H1 (cell line): Measurements from ENCODE around the gene STX5. TPM values are rescaled to one million over a fixed set of nuclear protein-coding genes. Genes with fewer than 3 reads are reported as not detected.
A peak's percentile ranks its signal among the peaks of the same experiment; 100 is the strongest.

Experiments
- ATF2 ChIP-seq: IDR thresholded peaks from 2 replicates; pipeline ENCODE4 v1.6.1; 2012; ENCODE audit warnings: low read length, inconsistent platforms
- BCL11A ChIP-seq, 2 experiments: IDR thresholded peaks; one replicate each; pipeline ENCODE4 v1.6.1; 2011; ENCODE audit warnings: low read depth in 2 of 2, low read length in 2 of 2, mild to moderate bottlenecking in 2 of 2
- BRCA1 ChIP-seq: IDR thresholded peaks from 2 replicates; pipeline ENCODE4 v1.6.1; 2012; ENCODE audit warnings: low read depth, low read length, improper control_type of control experiment
- CBX5 ChIP-seq: fragments of 300-800, 300-1000 bp; sonication (generic); IDR thresholded peaks from 2 replicates; pipeline ENCODE4 v1.7.1; 2016; ENCODE audit warnings: antibody characterized with exemption, low read length, low read depth
- CBX8 ChIP-seq: fragments of 300-800, 300-1000 bp; sonication (generic); IDR thresholded peaks from 2 replicates; pipeline ENCODE4 v1.7.1; 2016; ENCODE audit warnings: low read depth, low read length, borderline replicate concordance
- CHD2 ChIP-seq: IDR thresholded peaks from 2 replicates; pipeline ENCODE4 v1.6.1; 2012; ENCODE audit warnings: low read length, improper control_type of control experiment
- CREB1 ChIP-seq: IDR thresholded peaks from 2 replicates; pipeline ENCODE4 v1.6.1; 2012; ENCODE audit warnings: inconsistent platforms
- CTBP2 ChIP-seq: IDR thresholded peaks from 2 replicates; pipeline ENCODE4 v1.7.0; 2011; ENCODE audit warnings: borderline replicate concordance, mild to moderate bottlenecking, moderate library complexity, mixed read lengths, low read length; ENCODE audit not compliant: insufficient read depth, insufficient read length
- EZH2 ChIP-seq: fragments of 200-600 bp; sonication (generic); IDR thresholded peaks from 2 replicates; pipeline ENCODE4 v1.7.1; 2012; ENCODE audit warnings: low read depth, mild to moderate bottlenecking, moderate library complexity, low read length, inconsistent platforms; ENCODE audit not compliant: severe bottlenecking
- FOSL1 ChIP-seq: IDR thresholded peaks from 2 replicates; pipeline ENCODE4 v1.6.1; 2011; ENCODE audit warnings: mild to moderate bottlenecking, low read depth, low read length, moderate library complexity; ENCODE audit not compliant: insufficient read depth
- GABPA ChIP-seq: IDR thresholded peaks from 2 replicates; pipeline ENCODE4 v1.6.1; 2011; ENCODE audit warnings: mild to moderate bottlenecking, low read length, moderate library complexity, borderline replicate concordance; ENCODE audit not compliant: insufficient read depth
- JUN ChIP-seq: IDR thresholded peaks from 2 replicates; pipeline ENCODE4 v1.6.1; 2011; ENCODE audit warnings: low read depth, mild to moderate bottlenecking, improper control_type of control experiment, low read length
- KDM5A ChIP-seq: fragments of 200-600 bp; IDR thresholded peaks from 2 replicates; pipeline ENCODE4 v1.7.1; 2012; ENCODE audit warnings: mild to moderate bottlenecking, low read length, inconsistent platforms, mixed read lengths
- MAFK ChIP-seq: IDR thresholded peaks from 2 replicates; pipeline ENCODE4 v1.6.1; 2012; ENCODE audit warnings: low read depth, mild to moderate bottlenecking, improper control_type of control experiment, low read length
- MAX ChIP-seq: IDR thresholded peaks from 2 replicates; pipeline ENCODE4 v1.6.1; 2012; ENCODE audit warnings: inconsistent platforms
- NANOG ChIP-seq: IDR thresholded peaks from 2 replicates; pipeline ENCODE4 v1.6.1; 2011; ENCODE audit warnings: low read length, low read depth, mild to moderate bottlenecking, inconsistent platforms; ENCODE audit not compliant: insufficient read depth, poor library complexity, severe bottlenecking
- SAP30 ChIP-seq: fragments of 300-600 bp; sonication (generic); IDR thresholded peaks from 2 replicates; pipeline ENCODE4 v1.7.1; 2012; ENCODE audit warnings: low read length, moderate library complexity, mild to moderate bottlenecking, inconsistent platforms; ENCODE audit not compliant: insufficient read depth, insufficient replicate concordance
- SIRT6 ChIP-seq: IDR thresholded peaks from one replicate; pipeline ENCODE4 v1.7.1; 2012; ENCODE audit warnings: low read length, inconsistent platforms
- SIX5 ChIP-seq: IDR thresholded peaks from 2 replicates; pipeline ENCODE4 v1.6.1; 2011; ENCODE audit warnings: mild to moderate bottlenecking, low read depth, low read length
- SP1 ChIP-seq: IDR thresholded peaks from 2 replicates; pipeline ENCODE4 v1.6.1; 2011; ENCODE audit warnings: low read depth, low read length
- SP2 ChIP-seq: IDR thresholded peaks from 2 replicates; pipeline ENCODE4 v1.6.1; 2012; ENCODE audit warnings: mild to moderate bottlenecking, low read length, inconsistent platforms
- SUZ12 ChIP-seq: fragments of 200-600 bp; sonication (generic); IDR thresholded peaks from 2 replicates; pipeline ENCODE4 v1.6.1; 2012; ENCODE audit warnings: mild to moderate bottlenecking, inconsistent platforms, low read length, moderate library complexity, mixed read lengths
- TAF1 ChIP-seq: IDR thresholded peaks from 2 replicates; pipeline ENCODE4 v1.6.1; 2011; ENCODE audit warnings: mild to moderate bottlenecking, low read depth, low read length
- polyA plus RNA-seq, 7 experiments: library from polyadenylated mRNA; depleted of rRNA in 3 of 7; stranded (reverse) in 5 of 7; unstranded in 2 of 7; fragments of >200 nt in 5 of 7; fragments of 200-250 nt in 2 of 7; gene quantifications; 1 replicate in 5 of 7; 2 replicates in 1 of 7; 4 replicates in 1 of 7; pipeline versions ENCODE4 v1.2.1 to v1.2.3, GENCODE V29; 2011 to 2013; ENCODE audit warnings: missing spikeins in 2 of 7, mixed read lengths in 2 of 7
- total RNA-seq: library from RNA; stranded (reverse); fragmentation: NEBNext Ultra II Directional; extraction: Animal tissue kit (Norgen Biotek cat#: 25700); gene quantifications from 2 replicates; pipeline ENCODE4 v1.2.1, GENCODE V29; 2021

STX5 gene
- total and polyA plus RNA-seq, 2 of the 8 experiments (the other 6 are each of a cell fraction or from before 2014, with no cell fraction given): 24.2 to 28.5 TPM

- TF ChIP-seq ATF2 (no peak; the same call in 1 of the 2 replicates), BRCA1 (no peak), CHD2 (peak; percentile 45; the same call in 1 of the 2 replicates), JUN (no peak), CTBP2 (no peak), BCL11A (IDR thresholded peaks at IDR 0.05; ENCODE audit: low read depth in 2 of 2, low read length in 2 of 2) (no peak), MAFK (no peak; the same call in 1 of the 2 replicates), MAX (peak; percentile 99), SIRT6 (no peak), CREB1 (peak; percentile 93), SAP30 (no peak), CBX5 (no peak), SUZ12 (no peak), NANOG (no peak), SP1 (peak; percentile 93), EZH2 (no peak), SIX5 (no peak), GABPA (no peak), TAF1 (peak; percentile 100), FOSL1 (peak; percentile 53; the same call in 1 of the 2 replicates), KDM5A (peak; percentile 57; the same call in 1 of the 2 replicates), SP2 (no peak), CBX8 (no peak)
These were observed 23.9 kb upstream of the STX5 start (continued) for GRCh38 chr11:62855571-62856332.
